Measurements from ENCODE around the gene LOXL4. TPM values are rescaled to one million over a fixed set of nuclear protein-coding genes. Genes with fewer than 3 reads are reported as not detected.
A peak's percentile ranks its signal among the peaks of the same experiment; 100 is the strongest.

LOXL4 gene
- total and polyA plus RNA-seq, 5 donors: 0.59 to 0.96 (median 0.77) TPM

DNA sequence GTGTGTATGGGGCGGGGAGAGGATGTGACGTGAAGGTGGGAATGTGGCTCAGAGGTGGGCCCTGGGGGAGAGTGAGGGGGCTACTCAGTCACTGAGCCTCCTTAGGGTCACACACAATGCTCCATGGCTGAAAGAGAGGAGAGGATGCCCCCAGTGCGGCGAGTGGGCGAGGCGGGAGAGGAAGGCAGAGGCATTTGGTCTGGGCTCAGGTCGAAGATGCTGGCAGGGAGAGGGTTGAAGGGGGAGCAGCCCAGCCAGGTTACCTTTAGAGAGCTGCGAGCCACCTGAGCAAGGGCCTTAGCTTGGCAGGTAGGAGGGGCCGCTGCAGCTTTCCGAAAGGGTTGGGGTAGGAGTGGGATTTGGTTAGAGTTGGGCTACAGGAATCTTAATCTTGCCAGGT is 4.7 kb upstream of the LOXL4 start:
- Histone ChIP-seq H3K27me3 (ENCODE audit: control insufficient read depth, insufficient read depth) (no peaks in the 10 kb centered on the region), H3K4me3 (ENCODE audit: low read length) (no peak overlapping the region), H3K27ac (ENCODE audit: low read length) (no peak overlapping the region), H3K4me1 (ENCODE audit: control insufficient read depth, insufficient read depth, low read length) (peaks cover 9% of the 10 kb centered on the region), H3K9me3 (ENCODE audit: control insufficient read depth, low read length) (no peaks in the 10 kb centered on the region)
- no peak for ATAC-seq
- no peak for DNase-seq
- WGBS: 78% methylated on average over 10 of the region's 10 CpGs
- intact Hi-C loops (cut with DNase I): loop anchor here in 1 of 4 donors (5.0 kb wide), 1 partner anchor 35 kb away; no protein-coding TSS in a partner anchor

DNA sequence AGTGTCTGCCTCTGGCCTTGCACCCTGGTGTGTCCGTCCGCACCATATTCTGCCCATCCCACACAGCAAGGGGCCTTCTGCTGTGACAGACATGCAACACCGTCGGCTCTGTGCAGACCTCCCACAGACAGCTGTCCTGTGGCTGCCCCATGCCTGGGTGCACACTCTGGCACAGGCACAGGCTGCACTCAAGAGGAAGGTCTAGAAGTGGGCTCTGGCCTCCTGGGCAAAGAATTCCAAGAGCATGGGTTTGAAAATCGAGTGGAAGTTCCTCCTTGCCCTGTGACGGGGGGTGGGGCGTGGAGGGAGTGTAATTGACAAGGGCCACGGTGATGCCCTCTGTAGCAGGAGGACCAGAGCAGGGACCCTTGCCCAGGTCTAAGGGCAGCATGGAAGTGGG is 4.3 kb upstream of the LOXL4 start:
- ATAC-seq (no peak), DNase-seq (no peak)
- Histone ChIP-seq H3K9me3 (ENCODE audit: control insufficient read depth, low read length) (no peaks in the 10 kb centered on the region), H3K27ac (ENCODE audit: low read length) (no peak overlapping the region), H3K4me3 (ENCODE audit: low read length) (no peak overlapping the region), H3K4me1 (ENCODE audit: control insufficient read depth, insufficient read depth, low read length) (peaks cover 9% of the 10 kb centered on the region), H3K27me3 (ENCODE audit: control insufficient read depth, insufficient read depth) (no peaks in the 10 kb centered on the region)
- intact Hi-C loops (cut with DNase I): loop anchor here in 1 of 4 donors (5.0 kb wide), 1 partner anchor 35 kb away; no protein-coding TSS in a partner anchor
- 86% methylated on average over 8 of the region's 8 CpGs for WGBS

DNA sequence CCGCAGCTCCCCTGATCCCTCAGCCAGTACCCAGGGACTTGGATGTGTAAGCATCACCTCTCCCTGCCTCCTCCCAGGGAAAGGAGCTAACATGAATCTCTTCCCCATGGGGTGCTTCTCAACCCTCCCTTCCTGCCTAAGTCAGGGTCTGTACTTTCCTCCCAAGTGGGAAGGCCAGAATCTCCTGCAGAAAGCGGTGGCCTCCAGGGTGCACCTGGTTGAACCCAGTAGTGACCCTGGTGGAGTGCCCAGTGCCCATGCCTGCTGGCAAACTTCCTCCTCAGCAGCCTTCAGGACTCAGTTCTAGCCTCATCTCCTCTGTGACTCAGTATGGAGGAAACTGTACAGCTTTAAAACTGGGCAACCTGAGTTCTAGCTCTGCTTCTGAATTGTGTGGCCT is 2.8 kb upstream of the LOXL4 start:
- Histone ChIP-seq H3K4me1 (ENCODE audit: control insufficient read depth, insufficient read depth, low read length) (peaks cover 9% of the 10 kb centered on the region), H3K4me3 (ENCODE audit: low read length) (no peak overlapping the region), H3K27me3 (ENCODE audit: control insufficient read depth, insufficient read depth) (no peaks in the 10 kb centered on the region), H3K27ac (ENCODE audit: low read length) (no peak overlapping the region), H3K9me3 (ENCODE audit: control insufficient read depth, low read length) (no peaks in the 10 kb centered on the region)
- intact Hi-C loops (cut with DNase I): loop anchor here in 1 of 4 donors (5.0 kb wide), 1 partner anchor 37 kb away; no protein-coding TSS in a partner anchor
- WGBS: 81% methylated on average over 2 of the region's 2 CpGs
- ATAC-seq (no peak), DNase-seq (no peak)

DNA sequence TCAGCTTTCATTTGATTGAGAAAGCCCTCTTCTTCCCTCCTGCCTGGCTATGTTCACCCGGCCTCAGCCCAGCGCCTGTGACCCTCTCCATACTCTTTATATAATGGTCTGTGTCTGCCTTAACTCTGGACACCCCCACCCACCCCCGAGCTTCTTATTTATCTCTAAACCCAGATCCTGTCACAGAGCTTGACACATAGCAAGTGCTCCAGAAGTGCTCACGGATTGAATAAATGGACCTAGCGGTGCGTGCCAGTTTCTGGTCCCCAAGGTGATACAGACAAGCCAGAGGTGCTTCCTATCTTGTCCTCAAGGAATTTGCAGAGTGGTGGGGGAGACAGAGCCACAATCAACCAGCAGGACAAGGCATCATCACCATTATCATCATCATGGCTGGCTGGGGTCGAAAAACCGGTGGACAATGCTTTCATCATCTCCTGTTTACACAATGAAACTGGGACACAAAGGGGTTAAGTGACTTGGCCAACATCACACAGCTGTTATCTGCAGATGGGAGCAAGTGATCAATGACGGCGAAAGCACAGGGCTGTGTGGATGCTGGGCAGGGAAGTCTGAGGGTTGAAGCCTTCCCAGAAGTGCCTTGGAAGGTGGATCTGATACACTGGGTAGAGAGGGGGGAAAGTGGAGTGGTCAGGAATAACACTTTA is 2.2 kb upstream of the LOXL4 start:
- no peaks in the 10 kb centered on the region for H3K9me3 ChIP-seq (ENCODE audit: control insufficient read depth, low read length)
- intact Hi-C loops (cut with DNase I): loop anchor here in 1 of 4 donors (5.0 kb wide), 1 partner anchor 37 kb away; no protein-coding TSS in a partner anchor
- H3K4me1 ChIP-seq (ENCODE audit: control insufficient read depth, insufficient read depth, low read length): peaks cover 10% of the 10 kb centered on the region
- peak overlapping the region; percentile 49 for H3K27ac ChIP-seq (ENCODE audit: low read length)
- no peak for ATAC-seq
- H3K27me3 ChIP-seq (ENCODE audit: control insufficient read depth, insufficient read depth): no peaks in the 10 kb centered on the region
- no peak overlapping the region for H3K4me3 ChIP-seq (ENCODE audit: low read length)
- DNase-seq: no peak
- 34% methylated on average over 10 of the region's 10 CpGs for WGBS

DNA sequence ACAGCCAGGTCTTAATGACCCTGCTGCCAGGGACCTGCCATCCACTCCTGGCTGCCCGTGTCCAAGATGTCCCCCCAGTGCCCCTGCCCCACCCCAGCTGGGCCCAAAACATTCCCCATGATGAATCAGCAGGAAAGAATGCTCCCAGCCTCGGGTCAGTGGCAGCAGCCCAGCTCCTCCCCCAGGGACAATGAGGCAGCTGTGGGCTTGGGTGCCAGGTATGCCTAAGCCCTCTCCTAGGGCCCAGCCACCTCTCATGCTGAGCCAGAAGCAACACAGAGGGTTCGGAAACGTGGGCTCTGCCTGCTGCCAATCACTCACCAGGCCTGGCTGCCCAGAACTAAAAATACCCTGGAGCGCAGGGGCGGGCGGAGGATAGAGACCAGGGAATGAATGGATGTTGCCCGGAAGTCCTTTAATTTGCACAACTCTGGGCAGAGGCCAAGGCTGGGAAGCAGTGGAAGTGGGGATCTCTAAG is 1.5 kb upstream of the LOXL4 start:
- intact Hi-C loops (cut with DNase I): loop anchor here in 2 of 4 donors (5.0 to 10.0 kb wide), 2 partner anchors 38 to 355 kb away; no protein-coding TSS in a partner anchor
- H3K9me3 ChIP-seq (ENCODE audit: control insufficient read depth, low read length): no peaks in the 10 kb centered on the region
- 8% methylated on average over 8 of the region's 8 CpGs for WGBS
- H3K27ac ChIP-seq (ENCODE audit: low read length): peak overlapping the region; percentile 49
- no peaks in the 10 kb centered on the region for H3K27me3 ChIP-seq (ENCODE audit: control insufficient read depth, insufficient read depth)
- DNase-seq (peak; percentile 81 to 91 (median 88)), ATAC-seq (peak; percentile 88 to 89)
- H3K4me1 ChIP-seq (ENCODE audit: control insufficient read depth, insufficient read depth, low read length): peaks cover 10% of the 10 kb centered on the region
- no peak overlapping the region for H3K4me3 ChIP-seq (ENCODE audit: low read length)

DNA sequence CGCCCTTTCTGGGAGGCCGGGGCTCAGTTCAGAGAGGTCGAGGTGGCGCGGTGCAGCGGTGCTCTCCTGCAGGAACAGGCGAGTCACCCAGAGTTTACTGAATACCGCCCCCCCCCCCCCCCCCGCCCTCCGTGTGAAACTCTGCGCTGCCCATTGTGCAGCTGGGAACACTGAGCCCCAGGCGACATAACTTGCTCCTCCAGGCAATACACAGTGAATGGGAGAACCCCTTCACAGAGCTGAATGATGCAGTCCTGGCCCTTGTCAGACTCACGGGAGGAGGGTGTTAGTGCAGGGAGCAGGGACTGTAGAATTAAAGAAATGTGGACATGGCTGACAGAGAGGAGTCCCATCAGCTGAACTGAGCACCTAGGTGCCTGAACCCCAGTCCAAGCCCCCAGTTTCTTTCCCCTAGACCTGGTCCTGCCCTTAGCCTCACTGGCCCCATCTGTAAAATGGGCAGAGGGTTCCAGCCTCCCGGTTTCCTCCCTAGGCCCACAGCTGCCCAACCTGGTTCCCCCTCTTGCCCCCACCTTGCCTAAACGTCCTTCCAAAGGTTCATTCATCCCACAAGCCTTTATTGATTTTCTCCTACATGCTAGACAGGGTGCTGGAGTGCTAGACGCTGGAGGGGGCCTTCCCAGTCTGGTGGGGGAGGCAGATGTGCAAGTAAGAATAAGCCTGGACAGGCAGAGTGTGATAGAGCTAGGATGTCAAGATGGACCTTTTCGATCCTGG is 869 bp upstream of the LOXL4 start:
- Histone ChIP-seq H3K9me3 (ENCODE audit: control insufficient read depth, low read length) (no peaks in the 10 kb centered on the region), H3K27me3 (ENCODE audit: control insufficient read depth, insufficient read depth) (no peaks in the 10 kb centered on the region), H3K4me1 (ENCODE audit: control insufficient read depth, insufficient read depth, low read length) (peaks cover 10% of the 10 kb centered on the region), H3K4me3 (ENCODE audit: low read length) (peak overlapping the region; percentile 62), H3K27ac (ENCODE audit: low read length) (peak overlapping the region; percentile 34)
- 15% methylated on average over 17 of the region's 17 CpGs for WGBS
- ATAC-seq (no peak), DNase-seq (peak in 2 of 3 donors; percentile 35 to 63)
- intact Hi-C loops (cut with DNase I): loop anchor here in 2 of 4 donors (5.0 to 10.0 kb wide), 2 partner anchors 38 to 354 kb away; no protein-coding TSS in a partner anchor

DNA sequence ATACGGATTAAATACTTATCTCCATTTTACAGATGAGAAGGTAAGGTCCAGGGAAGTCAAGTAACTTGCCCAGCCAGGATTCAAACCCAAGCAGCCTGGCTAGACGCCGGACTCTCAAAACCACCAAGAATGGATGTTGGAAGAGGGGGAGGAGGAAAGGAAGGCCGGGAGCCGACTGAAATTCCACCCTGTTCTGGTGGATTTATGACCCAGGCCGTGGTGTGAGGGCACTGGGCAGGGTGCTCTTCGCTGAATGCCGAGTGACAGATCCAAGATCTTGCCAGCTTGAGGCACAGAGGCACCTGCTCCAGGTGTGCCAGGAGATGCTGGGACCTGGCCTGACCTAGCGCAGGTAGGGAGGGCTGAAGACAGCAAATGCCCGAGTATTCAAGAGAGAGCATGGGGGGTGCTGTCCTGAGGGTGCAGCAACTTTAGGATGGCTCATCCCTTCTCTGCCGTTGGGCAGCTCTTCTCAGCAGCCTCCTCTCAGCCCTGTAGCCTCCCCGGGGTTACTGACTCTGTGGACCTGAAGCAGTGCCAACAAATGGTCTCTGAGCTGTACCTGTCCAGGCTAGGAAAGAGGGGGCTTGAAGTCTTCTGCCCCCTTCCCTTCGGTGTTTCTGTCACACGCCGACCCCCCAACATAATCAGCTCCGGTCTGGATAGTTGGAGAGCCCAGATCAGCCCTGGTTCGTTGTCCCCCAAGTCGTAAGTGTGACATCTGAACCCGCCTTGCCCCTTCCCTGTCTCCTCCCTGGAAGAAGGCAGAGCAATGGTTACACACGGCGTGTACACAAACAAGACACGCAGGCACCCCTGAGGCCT is 713 bp downstream of the LOXL4 start:
- Histone ChIP-seq H3K9me3 (ENCODE audit: control insufficient read depth, low read length) (no peaks in the 10 kb centered on the region), H3K27ac (ENCODE audit: low read length) (peak overlapping the region; percentile 28), H3K27me3 (ENCODE audit: control insufficient read depth, insufficient read depth) (no peaks in the 10 kb centered on the region), H3K4me1 (ENCODE audit: control insufficient read depth, insufficient read depth, low read length) (peaks cover 10% of the 10 kb centered on the region), H3K4me3 (ENCODE audit: low read length) (peak overlapping the region; percentile 62)
- ATAC-seq: no peak
- no peak for DNase-seq
- intact Hi-C loops (cut with DNase I): loop anchor here in 2 of 4 donors (5.0 to 10.0 kb wide), 2 partner anchors 40 to 352 kb away; no protein-coding TSS in a partner anchor
- WGBS: 71% methylated on average over 22 of the region's 22 CpGs

DNA sequence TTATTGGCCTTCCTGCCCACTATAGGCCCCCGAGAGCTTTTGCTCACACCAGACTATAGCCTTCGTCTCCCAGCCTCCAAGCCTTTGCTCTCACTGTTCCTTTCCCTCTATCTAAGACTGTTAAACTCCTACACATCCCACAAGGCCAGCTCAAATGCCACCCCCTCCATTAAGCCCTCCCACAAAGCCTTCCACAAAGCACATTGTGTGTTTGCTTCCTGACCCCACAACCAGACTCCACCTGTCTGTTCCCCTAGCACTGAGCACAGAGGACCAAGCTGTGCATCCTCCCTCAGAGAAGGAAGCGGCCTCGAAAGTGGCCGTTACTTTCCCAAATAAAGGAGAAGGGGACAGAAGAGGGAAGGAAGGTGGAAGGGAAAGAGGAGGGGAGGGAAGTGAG is 1.3 kb downstream of the LOXL4 start:
- DNase-seq (no peak), ATAC-seq (no peak)
- Histone ChIP-seq H3K4me1 (ENCODE audit: control insufficient read depth, insufficient read depth, low read length) (peaks cover 10% of the 10 kb centered on the region), H3K27ac (ENCODE audit: low read length) (no peak overlapping the region), H3K27me3 (ENCODE audit: control insufficient read depth, insufficient read depth) (no peaks in the 10 kb centered on the region), H3K4me3 (ENCODE audit: low read length) (no peak overlapping the region), H3K9me3 (ENCODE audit: control insufficient read depth, low read length) (no peaks in the 10 kb centered on the region)
- 72% methylated on average over 5 of the region's 5 CpGs for WGBS
- intact Hi-C loops (cut with DNase I): loop anchor here in 2 of 4 donors (5.0 to 10.0 kb wide), 2 partner anchors 41 to 352 kb away; no protein-coding TSS in a partner anchor

DNA sequence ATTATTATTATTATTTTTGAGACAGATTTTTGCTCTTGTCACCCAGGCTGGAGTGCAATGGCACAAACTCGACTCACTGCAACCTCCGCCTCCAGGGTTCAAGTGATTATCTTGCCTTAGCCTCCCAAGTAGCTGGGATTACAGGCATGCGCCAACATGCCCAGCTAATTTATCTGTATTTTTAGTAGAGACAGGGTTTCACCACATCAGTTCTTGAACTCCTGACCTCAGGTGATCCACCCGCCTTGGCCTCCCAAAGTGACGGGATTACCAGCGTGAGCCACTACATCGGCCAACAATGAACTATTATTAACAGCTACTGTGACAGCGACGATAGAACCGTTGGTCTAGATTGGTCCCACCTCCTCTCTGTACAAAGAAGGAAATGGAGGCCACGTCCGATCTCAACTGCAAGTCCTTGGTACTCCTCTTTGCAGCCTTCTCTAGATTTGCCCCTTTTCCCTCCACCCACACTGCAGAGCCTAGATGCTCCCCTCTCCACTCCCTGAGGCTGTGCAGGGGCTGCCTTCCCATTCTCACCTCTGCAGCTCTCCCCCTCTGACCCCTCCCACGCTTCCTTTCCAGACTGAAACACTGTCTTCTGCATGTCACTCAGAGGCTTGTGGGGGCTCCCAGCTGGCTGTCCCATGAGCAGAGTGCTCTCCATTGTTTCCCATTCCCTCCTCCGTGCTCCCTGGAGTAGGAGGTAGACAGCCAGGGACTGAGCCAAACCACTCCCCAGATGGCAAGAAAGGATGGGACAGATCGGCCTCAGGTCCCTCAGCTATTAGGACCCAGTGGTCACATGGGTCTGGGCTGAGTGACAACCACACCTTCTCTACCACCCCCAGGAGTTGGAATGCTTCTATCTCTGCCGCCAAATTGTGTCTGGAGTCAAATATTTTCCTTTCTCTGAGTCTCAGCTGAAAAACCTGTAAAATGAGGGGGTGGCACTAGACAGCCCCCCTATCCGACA is 2.3 kb downstream of the LOXL4 start:
- no peak for DNase-seq
- no peak overlapping the region for H3K4me3 ChIP-seq (ENCODE audit: low read length)

More for the DNA sequence above, 2.3 kb downstream of the LOXL4 start:
- peak overlapping the region; percentile 12 for H3K27ac ChIP-seq (ENCODE audit: low read length)
- WGBS: 62% methylated on average over 17 of the region's 17 CpGs
- no peak for ATAC-seq
- no peaks in the 10 kb centered on the region for H3K27me3 ChIP-seq (ENCODE audit: control insufficient read depth, insufficient read depth)
- H3K9me3 ChIP-seq (ENCODE audit: control insufficient read depth, low read length): no peaks in the 10 kb centered on the region
- intact Hi-C loops (cut with DNase I): loop anchor here in 2 of 4 donors (5.0 to 10.0 kb wide), 2 partner anchors 42 to 351 kb away; no protein-coding TSS in a partner anchor
- H3K4me1 ChIP-seq (ENCODE audit: control insufficient read depth, insufficient read depth, low read length): peaks cover 10% of the 10 kb centered on the region
